Measurements from ENCODE around the gene SUSD3. TPM values are rescaled to one million over a fixed set of nuclear protein-coding genes. Genes with fewer than 3 reads are reported as not detected.

SUSD3 gene
- total RNA-seq, 1 experiment from 2014 or later, result 9.0 TPM

DNA sequence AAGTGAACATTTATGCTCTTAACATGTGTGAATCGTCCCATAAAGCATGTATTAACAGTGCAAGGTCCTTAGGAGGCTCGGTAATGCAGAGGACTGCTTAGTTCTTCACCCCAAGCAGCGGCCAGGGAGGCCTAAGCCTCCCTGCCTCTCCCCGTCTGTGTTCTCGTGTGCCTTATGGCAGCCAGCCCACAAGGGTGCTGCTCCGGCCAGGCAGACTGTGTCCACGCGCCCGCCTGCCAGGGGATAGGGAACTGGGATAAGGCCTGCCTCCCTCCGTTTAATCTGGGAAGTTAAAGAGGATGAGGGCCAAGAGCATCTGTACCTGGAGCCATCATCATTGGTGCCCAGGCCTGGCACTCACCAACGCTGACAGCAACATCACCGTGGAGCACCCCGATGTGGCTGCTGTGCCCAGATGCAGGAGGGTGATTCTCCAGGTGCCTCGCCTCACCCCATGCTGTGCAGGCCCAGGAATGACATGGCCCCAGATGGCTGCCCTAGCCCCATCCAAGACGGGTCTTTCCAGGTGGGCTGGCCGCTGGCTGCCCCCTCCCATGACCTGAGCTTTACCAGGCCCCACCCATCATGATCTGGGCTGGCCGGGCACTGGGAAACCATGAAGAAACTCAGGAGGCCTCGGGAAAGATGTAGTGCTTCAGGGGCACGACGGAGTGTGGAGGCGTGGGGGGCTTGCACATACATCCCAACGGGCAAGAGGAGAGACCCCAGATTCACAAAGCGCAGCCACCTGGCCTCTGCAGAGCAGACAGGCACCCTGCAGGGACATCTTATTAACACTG, 35.6 kb upstream of the SUSD3 start:
- no peak overlapping the region for H2AFZ ChIP-seq (ENCODE audit: low read length)
- no peak overlapping the region for H3K23ac ChIP-seq (ENCODE audit: insufficient read length, low read depth, low read length)
- H3K9me3 ChIP-seq (ENCODE audit: control insufficient read depth, low read depth, low read length), result no peaks in the 10 kb centered on the region
- WGBS (ENCODE audit: extremely low coverage, insufficient read length, low lambda C conversion rate), result no CpG with 5 or more reads among the region's 23 CpGs
- H2BK12ac ChIP-seq (ENCODE audit: insufficient read length, low read depth, low read length), result no peak overlapping the region
- Mint-ChIP-seq H3K27me3 (ENCODE audit: low read depth) (no peaks in the 10 kb centered on the region), H3K27ac (0 out of 7 replicates have a peak overlapping the region, but pooled peaks of 1 of the 3 experiments have one; percentile 73), H3K36me3 (ENCODE audit: insufficient read depth in 1 of 3, low read depth in 3 of 3) (0 out of 7 replicates have a peak, but pooled peaks cover 0 to 2% (median 0%) of the 10 kb centered on the region in 3 experiments), H3K4me3 (no peak overlapping the region; a peak in 1 of 5 replicates), H3K9me3 (no peaks in the 10 kb centered on the region), H3K4me1 (peaks cover 8 to 10% of the 10 kb centered on the region in 2 experiments)
- no peak overlapping the region for H2BK20ac ChIP-seq (ENCODE audit: low read depth, low read length, poor library complexity, severe bottlenecking)
- no peaks in the 10 kb centered on the region for H3K4me1 ChIP-seq (ENCODE audit: insufficient read depth, low read length)
- H2BK15ac ChIP-seq (ENCODE audit: low read depth, low read length), result no peak overlapping the region
- no peak overlapping the region for H4K8ac ChIP-seq (replicated peaks; ENCODE audit: insufficient read length, low read depth, low read length)
- H3K4ac ChIP-seq (ENCODE audit: low read depth, low read length), result no peak overlapping the region
- no peak overlapping the region for H2BK5ac ChIP-seq (ENCODE audit: insufficient read length, low read length)
- no peak overlapping the region for H3K14ac ChIP-seq (ENCODE audit: insufficient read depth, low read length)
- H3K79me2 ChIP-seq (ENCODE audit: insufficient read depth, low read length), result no peaks in the 10 kb centered on the region
- H4K20me1 ChIP-seq (ENCODE audit: control insufficient read depth, insufficient read depth, insufficient read length), result no peaks in the 10 kb centered on the region
- H3K27me3 ChIP-seq (ENCODE audit: insufficient read depth, low read length), result no peaks in the 10 kb centered on the region
- no peak overlapping the region for H2BK120ac ChIP-seq (ENCODE audit: low read depth, low read length, poor library complexity, severe bottlenecking)
- no peak overlapping the region for H3K27ac ChIP-seq (ENCODE audit: insufficient read length, low read depth, low read length)
- no peak for TF ChIP-seq CTCF (conservative IDR thresholded peaks at IDR 0.05)
- H3K4me2 ChIP-seq (ENCODE audit: insufficient read depth, insufficient read length, low read length), result no peak overlapping the region
- H3K18ac ChIP-seq (ENCODE audit: insufficient read length, low read depth, low read length), result no peak overlapping the region
- no peak overlapping the region for H3T11ph ChIP-seq (ENCODE audit: low read length)
- no peak overlapping the region for H3K9ac ChIP-seq (ENCODE audit: extremely low read depth, insufficient read length, low read length)
- no peaks in the 10 kb centered on the region for H3K79me1 ChIP-seq (ENCODE audit: insufficient read depth, low read depth, low read length, poor library complexity, severe bottlenecking)
- H3K56ac ChIP-seq (ENCODE audit: insufficient read length, low read depth, low read length), result no peak overlapping the region
- no peak overlapping the region for H2AK5ac ChIP-seq (ENCODE audit: insufficient read length, low read length)
- H3K23me2 ChIP-seq (ENCODE audit: insufficient read length, low read depth, low read length, poor library complexity, severe bottlenecking), result no peaks in the 10 kb centered on the region
- no peak overlapping the region for H4K91ac ChIP-seq (ENCODE audit: insufficient read length, low read depth, low read length)
- no peak overlapping the region for H4K5ac ChIP-seq (ENCODE audit: insufficient read length, low read depth, low read length)
- no peak for DNase-seq

Measured in H9 (cell line).